IMR-90 (cell line): ENCODE measurements around the gene ADCY9. TPM values are rescaled to one million over a fixed set of nuclear protein-coding genes. Genes with fewer than 3 reads are reported as not detected.

ENCODE experiments used
- ATAC-seq: fragments of 200-7000 bp; cut with Tn5 transposase; 2 replicates; pipeline ENCODE4 v1.9.1; 2020; ENCODE audit warnings: low read depth, mild to moderate bottlenecking, moderate library complexity
- BruUV-seq: library from RNA; stranded (reverse); fragments of 400-500 nt; replicated peaks from 2 replicates; lab custom pipeline; 2021; lab: Mats Ljungman, UMichigan
- CTCF ChIA-PET: fragments of 300-600 bp; formaldehyde crosslinking; extraction: SDS; loops from one replicate; lab custom pipeline; 2021; ENCODE audit warnings: antibody characterized with exemption; lab: Yijun Ruan, JAX
- POLR2A ChIA-PET: fragments of 300-600 bp; sonication (Branson Sonifier 250); formaldehyde crosslinking; loops from one replicate; lab custom pipeline; 2022; ENCODE audit warnings: antibody characterized with exemption; ENCODE audit not compliant: unreplicated experiment; lab: Charles Lee
- DNase-seq: peaks from one replicate; pipeline ENCODE4 v3.0.0; 2013
- H2AFZ ChIP-seq: replicated peaks from 2 replicates; pipeline ENCODE3; 2013; ENCODE audit warnings: low read length, mild to moderate bottlenecking; ENCODE audit not compliant: poor library complexity
- H2AK5ac ChIP-seq: 2 replicates; pipeline ENCODE4 v1.6.1; 2013; ENCODE audit warnings: low read depth, low read length, inconsistent platforms
- H2AK9ac ChIP-seq: replicated peaks from 2 replicates; pipeline ENCODE3; 2013; ENCODE audit warnings: mild to moderate bottlenecking, low read depth, low read length, moderate library complexity; ENCODE audit not compliant: poor library complexity
- H2BK120ac ChIP-seq: 2 replicates; pipeline ENCODE4 v1.6.1; 2013; ENCODE audit warnings: low read depth, low read length, inconsistent platforms
- H2BK15ac ChIP-seq: 3 replicates; pipeline ENCODE4 v1.6.1; 2013; ENCODE audit warnings: low read depth, low read length, inconsistent platforms
- H2BK20ac ChIP-seq: 2 replicates; pipeline ENCODE4 v1.6.1; 2013; ENCODE audit warnings: low read depth, mild to moderate bottlenecking, inconsistent platforms, low read length, moderate library complexity
- H2BK5ac ChIP-seq: 2 replicates; pipeline ENCODE4 v1.6.1; 2013; ENCODE audit warnings: mild to moderate bottlenecking, low read depth, low read length, inconsistent platforms; ENCODE audit not compliant: poor library complexity, severe bottlenecking
- H3K14ac ChIP-seq: replicated peaks from 2 replicates; pipeline ENCODE4 v1.6.1; 2013; ENCODE audit warnings: low read depth, low read length, inconsistent platforms
- H3K18ac ChIP-seq: 2 replicates; pipeline ENCODE4 v1.6.1; 2013; ENCODE audit warnings: low read depth, low read length, control low read depth
- H3K23ac ChIP-seq: 2 replicates; pipeline ENCODE4 v1.6.1; 2013; ENCODE audit warnings: low read depth, low read length, inconsistent platforms
- H3K27ac ChIP-seq: 2 replicates; pipeline ENCODE4 v1.5.1; 2013; ENCODE audit warnings: mild to moderate bottlenecking, control low read depth, low read length; ENCODE audit not compliant: insufficient read depth
- H3K27me3 ChIP-seq: 2 replicates; pipeline ENCODE4 v1.6.1; 2013; ENCODE audit warnings: low read length; ENCODE audit not compliant: control insufficient read depth, insufficient read depth
- H3K36me3 ChIP-seq: 2 replicates; pipeline ENCODE4 v1.6.1; 2013; ENCODE audit warnings: low read length, mixed read lengths; ENCODE audit not compliant: control insufficient read depth, insufficient read depth
- H3K4ac ChIP-seq: 2 replicates; pipeline ENCODE4 v1.6.1; 2013; ENCODE audit warnings: low read depth, low read length, inconsistent platforms
- H3K4me1 ChIP-seq: 2 replicates; pipeline ENCODE4 v1.6.1; 2013; ENCODE audit warnings: low read length, mixed read lengths; ENCODE audit not compliant: control insufficient read depth, insufficient read depth
- H3K4me2 ChIP-seq: 2 replicates; pipeline ENCODE4 v1.6.1; 2013; ENCODE audit warnings: low read depth, mild to moderate bottlenecking, control low read depth, low read length, moderate library complexity
- H3K4me3 ChIP-seq: 2 replicates; pipeline ENCODE4 v1.5.1; 2013; ENCODE audit warnings: low read depth, mild to moderate bottlenecking, control low read depth, low read length, moderate library complexity; ENCODE audit not compliant: insufficient read depth
- H3K56ac ChIP-seq: 2 replicates; pipeline ENCODE4 v1.6.1; 2013; ENCODE audit warnings: low read length, inconsistent platforms; ENCODE audit not compliant: insufficient read depth; ENCODE audit errors: extremely low read depth
- H3K79me1 ChIP-seq, 2 experiments: 2 replicates each; pipeline ENCODE4 v1.6.1; 2013; ENCODE audit warnings: low read length in 2 of 2, inconsistent platforms in 1 of 2, low read depth in 1 of 2
- H3K9ac ChIP-seq: 2 replicates; pipeline ENCODE4 v1.6.1; 2013; ENCODE audit warnings: low read depth, low read length, control low read depth
- H3K9me1 ChIP-seq: 2 replicates; pipeline ENCODE4 v1.6.1; 2013; ENCODE audit warnings: low read length, inconsistent platforms; ENCODE audit not compliant: insufficient read depth
- H3K9me3 ChIP-seq: 2 replicates; pipeline ENCODE4 v1.6.1; 2013; ENCODE audit warnings: low read length; ENCODE audit not compliant: control insufficient read depth, insufficient read depth
- H4K20me1 ChIP-seq: 2 replicates; pipeline ENCODE4 v1.6.1; 2013; ENCODE audit warnings: low read length, inconsistent platforms; ENCODE audit not compliant: insufficient read depth
- H4K5ac ChIP-seq: 2 replicates; pipeline ENCODE4 v1.6.1; 2013; ENCODE audit warnings: mild to moderate bottlenecking, low read depth, low read length, control low read depth
- H4K8ac ChIP-seq, 2 experiments: 2 replicates each; pipeline ENCODE4 v1.6.1; 2013; ENCODE audit warnings: low read depth in 2 of 2, low read length in 2 of 2, control low read depth in 1 of 2, inconsistent platforms in 1 of 2
- H4K91ac ChIP-seq: 2 replicates; pipeline ENCODE4 v1.6.1; 2013; ENCODE audit warnings: low read depth, low read length, inconsistent platforms; ENCODE audit not compliant: insufficient read depth
- BHLHE40 ChIP-seq: fragments of 150-350 bp; IDR thresholded peaks from 2 replicates; pipeline ENCODE4 v1.6.1; 2016; ENCODE audit warnings: mild to moderate bottlenecking, low read depth, low read length
- CEBPB ChIP-seq: IDR thresholded peaks from 2 replicates; pipeline ENCODE4 v1.6.1; 2012; ENCODE audit warnings: low read depth, low read length, improper control_type of control experiment
- CHD1 ChIP-seq: IDR thresholded peaks from 2 replicates; pipeline ENCODE4 v1.6.1; 2012; ENCODE audit warnings: low read depth, low read length, improper control_type of control experiment
- CTCF ChIP-seq: conservative IDR thresholded peaks from 2 replicates; pipeline ENCODE4 v1.5.1; 2012; ENCODE audit warnings: mild to moderate bottlenecking, low read depth, low read length, improper control_type of control experiment
- FOS ChIP-seq: fragments of 150-350 bp; IDR thresholded peaks from 2 replicates; pipeline ENCODE4 v1.6.1; 2016; ENCODE audit warnings: low read depth, low read length
- MAFK ChIP-seq: IDR thresholded peaks from 2 replicates; pipeline ENCODE4 v1.6.1; 2012; ENCODE audit warnings: low read depth, low read length, improper control_type of control experiment
- MAZ ChIP-seq: IDR thresholded peaks from 2 replicates; pipeline ENCODE4 v1.6.1; 2012; ENCODE audit warnings: low read depth, mild to moderate bottlenecking, low read length, improper control_type of control experiment, moderate library complexity, borderline replicate concordance
- MXI1 ChIP-seq: IDR thresholded peaks from 2 replicates; pipeline ENCODE4 v1.6.1; 2012; ENCODE audit warnings: low read depth, mild to moderate bottlenecking, low read length, moderate library complexity, borderline replicate concordance
- NFE2L2 ChIP-seq: fragments of 150-350 bp; IDR thresholded peaks from 2 replicates; pipeline ENCODE4 v1.6.1; 2016; ENCODE audit warnings: low read depth, mild to moderate bottlenecking, low read length
- POLR2A ChIP-seq: IDR thresholded peaks from 2 replicates; pipeline ENCODE4 v1.6.1; 2012; ENCODE audit warnings: mild to moderate bottlenecking, low read depth, low read length
- RAD21 ChIP-seq: IDR thresholded peaks from 2 replicates; pipeline ENCODE4 v1.6.1; 2012; ENCODE audit warnings: low read length, improper control_type of control experiment
- RCOR1 ChIP-seq: IDR thresholded peaks from 2 replicates; pipeline ENCODE4 v1.6.1; 2012; ENCODE audit warnings: mild to moderate bottlenecking, low read length, improper control_type of control experiment; ENCODE audit not compliant: insufficient replicate concordance
- RFX5 ChIP-seq: IDR thresholded peaks from 2 replicates; pipeline ENCODE4 v1.8.0; 2012; ENCODE audit warnings: low read depth, mild to moderate bottlenecking, low read length, moderate library complexity
- SMC3 ChIP-seq: fragments of 150-350 bp; IDR thresholded peaks from 2 replicates; pipeline ENCODE4 v1.6.1; 2016; ENCODE audit warnings: low read depth, mild to moderate bottlenecking, antibody characterized with exemption, low read length, moderate library complexity
- WGBS, 2 experiments: methylation state at CpG; one replicate each; pipeline versions ENCODE4 v1.1.5 to v1.1.7; 2013; ENCODE audit warnings: missing lambda C conversion rate in 2 of 2; ENCODE audit not compliant: insufficient read length in 1 of 2; ENCODE audit errors: extremely low coverage in 2 of 2; 5-methylcytosine and 5-hydroxymethylcytosine counted together
- dilution Hi-C: fragments of 300-500 bp; cut with HindIII; formaldehyde crosslinking; loops from one replicate; pipeline ENCODE4 v1.14.3; 2018; ENCODE audit warnings: low sequenced_read_pairs; ENCODE audit not compliant: unreplicated experiment
- in situ Hi-C: fragments of 300-500 bp; cut with MboI; formaldehyde crosslinking; loops from 3 replicates; pipeline ENCODE4 v1.14.3; 2019; ENCODE audit warnings: low sequenced_read_pairs, inconsistent platforms, mixed read lengths
- intact Hi-C: fragments of 100-400 bp; cut with micrococcal nuclease; formaldehyde crosslinking; loops from 2 replicates; pipeline ENCODE4 v1.10.0; 2022
- polyA plus RNA-seq, 3 experiments: library from polyadenylated mRNA; depleted of rRNA; stranded (reverse); fragments of >200 nt; gene quantifications; 2 replicates each; pipeline ENCODE4 v1.2.3, GENCODE V29; 2012; ENCODE audit warnings: low replicate concordance in 1 of 3
- total RNA-seq: library from RNA; depleted of rRNA; stranded (reverse); fragments of >200 nt; gene quantifications from 2 replicates; pipeline ENCODE4 v1.2.3, GENCODE V29; 2012
- TF ChIP-seq, protein P1 (sequence below): fragments of 150-350 bp; IDR thresholded peaks from 2 replicates; pipeline ENCODE4 v1.6.1; 2017; ENCODE audit warnings: mild to moderate bottlenecking, antibody characterized with exemption, low read length, low read depth
- TF ChIP-seq, protein P2 (sequence below): fragments of 150-350 bp; IDR thresholded peaks from 2 replicates; pipeline ENCODE4 v1.6.1; 2016; ENCODE audit warnings: low read depth, mild to moderate bottlenecking, low read length, moderate library complexity, borderline replicate concordance

The ADCY9 gene
- total and polyA plus RNA-seq, 2 of the 4 experiments (the other 2 are of a cell fraction), result 5.4 to 12.5 TPM

GRCh38 chr16:4026854-4027253 lies 89.4 kb downstream of the ADCY9 start:
- Histone ChIP-seq H4K91ac (no peak overlapping the region), H3K79me1 (peaks cover 33 to 65% of the 10 kb centered on the region in 2 experiments; a peak in 3 of 4 replicates), H3K4ac (no peak overlapping the region), H3K36me3 (no peaks in the 10 kb centered on the region; the same call in 1 of the 2 replicates), H2BK20ac (no peak overlapping the region), H3K4me2 (no peak overlapping the region), H3K14ac (no peak overlapping the region), H3K56ac (no peak overlapping the region), H3K9me1 (peaks cover 4% of the 10 kb centered on the region), H4K5ac (no peak overlapping the region), H2AK9ac (no peak overlapping the region), H3K4me3 (no peak overlapping the region), H4K8ac (no peak overlapping the region), H4K20me1 (no peaks in the 10 kb centered on the region), H3K27me3 (no peaks in the 10 kb centered on the region), H3K23ac (no peak overlapping the region), H3K18ac (no peak overlapping the region), H3K27ac (no peak overlapping the region), H2AFZ (no peak overlapping the region), H3K4me1 (no peaks in the 10 kb centered on the region; the same call in 1 of the 2 replicates), H3K9ac (no peak overlapping the region), H3K9me3 (no peaks in the 10 kb centered on the region), H2AK5ac (no peak overlapping the region), H2BK120ac (no peak overlapping the region), H2BK5ac (no peak overlapping the region), H2BK15ac (no peak overlapping the region)
- no CpG with 5 or more reads among the region's 7 CpGs for WGBS, 2 experiments
- TF ChIP-seq, protein P1, sequence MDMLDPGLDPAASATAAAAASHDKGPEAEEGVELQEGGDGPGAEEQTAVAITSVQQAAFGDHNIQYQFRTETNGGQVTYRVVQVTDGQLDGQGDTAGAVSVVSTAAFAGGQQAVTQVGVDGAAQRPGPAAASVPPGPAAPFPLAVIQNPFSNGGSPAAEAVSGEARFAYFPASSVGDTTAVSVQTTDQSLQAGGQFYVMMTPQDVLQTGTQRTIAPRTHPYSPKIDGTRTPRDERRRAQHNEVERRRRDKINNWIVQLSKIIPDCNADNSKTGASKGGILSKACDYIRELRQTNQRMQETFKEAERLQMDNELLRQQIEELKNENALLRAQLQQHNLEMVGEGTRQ, result no peak
- TF ChIP-seq MAZ (no peak), RAD21 (no peak), CEBPB (no peak), POLR2A (no peak), CHD1 (no peak), CTCF (no peak), NFE2L2 (no peak), SMC3 (no peak), BHLHE40 (no peak), RCOR1 (no peak), FOS (no peak), MXI1 (no peak), RFX5 (no peak), MAFK (no peak)
- TF ChIP-seq, protein P2, sequence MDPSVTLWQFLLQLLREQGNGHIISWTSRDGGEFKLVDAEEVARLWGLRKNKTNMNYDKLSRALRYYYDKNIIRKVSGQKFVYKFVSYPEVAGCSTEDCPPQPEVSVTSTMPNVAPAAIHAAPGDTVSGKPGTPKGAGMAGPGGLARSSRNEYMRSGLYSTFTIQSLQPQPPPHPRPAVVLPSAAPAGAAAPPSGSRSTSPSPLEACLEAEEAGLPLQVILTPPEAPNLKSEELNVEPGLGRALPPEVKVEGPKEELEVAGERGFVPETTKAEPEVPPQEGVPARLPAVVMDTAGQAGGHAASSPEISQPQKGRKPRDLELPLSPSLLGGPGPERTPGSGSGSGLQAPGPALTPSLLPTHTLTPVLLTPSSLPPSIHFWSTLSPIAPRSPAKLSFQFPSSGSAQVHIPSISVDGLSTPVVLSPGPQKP, result no peak
- BruUV-seq, result no TSS peak
- intact Hi-C loops, result no loop called here
- ATAC-seq, result no peak
- POLR2A ChIA-PET, result no interaction called here
- no peak for DNase-seq
- in situ Hi-C loops, result no loop called here
- CTCF ChIA-PET, result no interaction called here
- dilution Hi-C loops, result no loop called here
